GM19452 (cell line): ENCODE data around the gene TTLL5.

Source experiments
- ATAC-seq: cut with Tn5 transposase; IDR thresholded peaks from one replicate; pipeline ENCODE4 v1.9.1; 2021; ENCODE audit not compliant: unreplicated experiment

Gene TTLL5

DNA sequence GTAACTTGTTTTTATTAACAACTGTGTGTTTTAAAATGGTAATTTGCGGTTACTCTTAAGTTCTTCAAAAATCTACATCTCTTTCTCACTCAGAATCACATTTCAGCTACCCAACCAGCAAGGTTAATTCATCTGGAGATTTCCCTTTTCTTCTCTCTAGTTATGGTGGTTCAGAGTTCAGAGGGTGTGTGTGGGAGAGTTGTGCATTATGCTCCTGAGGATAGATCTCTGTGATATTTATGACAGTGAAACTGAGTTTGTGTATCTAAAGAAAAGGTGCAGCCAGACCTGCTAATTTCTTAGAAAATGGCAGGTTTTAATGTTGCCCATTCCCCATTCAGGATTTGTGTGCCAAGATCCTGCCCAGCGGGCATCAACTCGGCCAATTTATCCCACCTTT is 73.8 kb downstream of the TTLL5 start:
- ATAC-seq = no peak

DNA sequence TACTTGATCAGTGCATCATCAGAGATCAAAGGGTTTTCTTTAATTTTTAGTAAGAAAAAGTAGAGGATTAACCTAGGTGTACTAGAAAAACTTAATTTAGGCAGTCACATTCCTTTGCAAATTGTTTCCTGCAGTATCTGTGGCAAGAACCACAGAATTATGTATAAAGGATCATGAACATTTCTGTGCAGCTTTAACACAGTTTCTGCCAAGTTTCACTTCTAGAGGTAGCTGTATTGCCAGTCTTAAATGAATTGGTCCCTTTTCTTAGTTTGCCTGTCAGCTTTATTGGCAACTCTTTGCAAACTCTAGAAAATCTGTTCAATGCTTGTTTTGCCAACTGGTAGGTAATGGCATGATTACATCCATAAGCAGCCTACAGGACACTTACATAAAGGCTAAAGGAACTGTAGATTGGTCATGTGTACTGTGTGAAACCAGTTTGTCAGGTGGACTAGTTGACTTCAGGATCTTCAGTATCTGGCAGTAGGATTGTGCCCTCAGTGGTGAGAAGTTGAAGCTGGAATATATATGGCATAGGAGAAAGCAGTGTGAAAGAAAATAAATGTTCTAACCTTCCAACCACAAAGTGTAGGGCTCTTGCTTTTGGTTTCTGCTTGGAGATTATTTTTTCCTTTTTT is 75.9 kb downstream of the TTLL5 start:
- ATAC-seq = no peak

DNA sequence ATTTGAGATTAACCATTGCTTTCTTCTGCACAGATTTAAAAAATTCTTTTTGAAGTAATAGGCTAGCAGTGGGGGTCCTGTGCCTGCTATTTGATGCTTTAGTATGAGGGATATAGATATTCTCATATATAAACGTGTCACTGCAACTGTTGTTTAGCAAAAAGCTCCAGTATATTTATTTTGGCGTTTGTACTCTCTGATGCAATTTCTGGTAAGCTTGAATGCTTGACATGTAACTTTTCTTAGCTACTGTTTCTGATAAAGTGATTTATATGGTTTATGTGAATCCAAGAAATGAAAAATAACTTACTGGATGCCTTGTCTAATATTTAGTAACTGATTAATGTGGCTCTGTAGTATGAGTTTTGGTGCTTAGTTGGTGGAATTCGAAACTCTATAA is 77.1 kb downstream of the TTLL5 start:
- no peak for ATAC-seq

DNA sequence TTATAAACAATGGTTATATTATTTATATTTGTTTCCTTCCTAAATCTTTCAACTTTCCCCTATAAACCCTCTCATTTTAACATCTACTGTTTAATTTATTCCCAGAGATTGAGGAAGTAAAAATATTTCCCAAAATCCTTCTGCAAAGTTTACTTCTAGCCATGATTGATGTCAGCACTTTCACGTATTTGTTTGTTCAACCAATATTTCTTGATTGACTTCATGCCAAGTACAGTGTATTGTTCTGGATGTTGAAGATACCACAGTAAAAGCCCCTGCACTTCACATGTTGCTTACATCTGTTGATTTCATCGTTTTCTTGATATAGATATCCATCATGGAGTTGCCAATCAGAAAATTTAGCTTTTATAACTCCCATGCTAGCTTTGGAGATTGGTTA is 81.8 kb downstream of the TTLL5 start:
- ATAC-seq = no peak

DNA sequence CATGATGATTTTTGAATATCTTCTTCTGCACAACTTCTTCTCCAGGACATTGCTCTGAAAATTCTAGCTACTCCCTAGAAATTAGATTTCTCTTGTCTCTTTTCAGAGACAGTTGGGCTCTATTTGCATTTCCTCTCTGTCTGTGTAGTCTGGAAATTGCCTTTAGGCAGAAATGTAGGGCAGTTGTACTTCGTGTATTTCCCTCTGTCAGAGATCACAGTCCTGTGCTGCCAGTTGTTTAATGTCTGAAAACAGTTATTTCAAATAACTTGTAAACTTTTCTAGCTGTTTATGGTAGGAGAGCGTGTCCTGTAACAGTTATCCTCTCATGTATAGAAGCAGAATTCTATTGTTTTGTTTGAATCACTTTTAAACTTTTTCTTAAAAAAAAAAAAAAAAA is 86.9 kb downstream of the TTLL5 start:
- no peak for ATAC-seq

DNA sequence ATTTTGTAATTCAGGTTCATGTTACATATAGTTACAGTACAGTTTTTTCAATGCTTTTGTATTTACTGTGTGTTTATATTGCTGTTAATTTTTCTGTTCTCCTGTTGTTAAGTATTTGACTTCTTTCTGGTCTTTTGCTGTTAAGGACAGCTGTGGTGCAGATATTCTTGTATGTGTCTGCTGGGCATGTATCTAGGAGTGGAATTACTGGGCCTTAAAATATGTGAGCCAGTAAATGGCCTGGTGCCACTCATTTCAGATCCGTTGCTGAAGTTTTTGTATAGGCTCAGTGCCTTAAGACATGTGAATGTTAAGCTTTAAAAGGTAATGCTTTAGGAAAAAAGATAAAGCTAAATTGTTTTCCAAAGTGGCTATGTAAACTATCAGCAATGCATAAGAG is 87.3 kb downstream of the TTLL5 start:
- ATAC-seq = no peak

DNA sequence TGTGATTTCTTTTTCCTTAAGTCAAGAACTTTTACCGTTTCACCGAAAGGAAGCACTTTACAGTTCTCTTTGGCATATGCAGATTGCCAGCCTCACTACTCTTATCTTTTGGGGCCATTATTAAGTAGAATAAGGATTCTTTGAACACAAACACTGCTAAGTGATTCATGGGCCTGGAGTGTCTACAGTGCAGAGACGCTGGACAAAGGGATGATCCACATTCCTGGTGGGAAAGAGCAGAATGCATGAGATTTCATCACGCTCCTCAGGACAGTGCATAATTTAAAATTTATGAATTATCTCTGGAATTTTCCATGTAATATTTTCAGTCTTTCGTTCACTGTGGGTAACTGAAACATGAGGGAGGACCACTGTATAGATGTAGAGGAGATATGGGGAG is 90.2 kb downstream of the TTLL5 start:
- ATAC-seq = no peak

DNA sequence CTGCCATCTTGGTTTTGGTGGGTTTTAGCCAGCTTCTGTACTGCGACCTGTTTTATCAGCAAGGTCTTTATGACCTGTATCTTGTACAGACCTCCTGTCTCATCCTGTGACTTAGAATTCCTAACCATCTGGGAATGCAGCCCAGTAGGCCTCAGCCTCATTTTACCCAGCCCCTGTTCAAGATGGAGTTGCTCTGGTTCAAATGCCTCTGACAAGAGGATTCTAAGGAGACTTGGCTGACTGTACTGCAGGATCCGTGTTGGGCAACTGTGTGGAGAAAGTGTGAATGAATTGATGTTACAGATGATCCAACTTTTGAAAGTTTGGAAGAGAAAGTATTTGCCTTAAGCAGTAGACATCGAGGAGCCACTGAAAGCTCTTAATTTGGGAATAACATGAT is 91.0 kb downstream of the TTLL5 start:
- ATAC-seq = no peak

DNA sequence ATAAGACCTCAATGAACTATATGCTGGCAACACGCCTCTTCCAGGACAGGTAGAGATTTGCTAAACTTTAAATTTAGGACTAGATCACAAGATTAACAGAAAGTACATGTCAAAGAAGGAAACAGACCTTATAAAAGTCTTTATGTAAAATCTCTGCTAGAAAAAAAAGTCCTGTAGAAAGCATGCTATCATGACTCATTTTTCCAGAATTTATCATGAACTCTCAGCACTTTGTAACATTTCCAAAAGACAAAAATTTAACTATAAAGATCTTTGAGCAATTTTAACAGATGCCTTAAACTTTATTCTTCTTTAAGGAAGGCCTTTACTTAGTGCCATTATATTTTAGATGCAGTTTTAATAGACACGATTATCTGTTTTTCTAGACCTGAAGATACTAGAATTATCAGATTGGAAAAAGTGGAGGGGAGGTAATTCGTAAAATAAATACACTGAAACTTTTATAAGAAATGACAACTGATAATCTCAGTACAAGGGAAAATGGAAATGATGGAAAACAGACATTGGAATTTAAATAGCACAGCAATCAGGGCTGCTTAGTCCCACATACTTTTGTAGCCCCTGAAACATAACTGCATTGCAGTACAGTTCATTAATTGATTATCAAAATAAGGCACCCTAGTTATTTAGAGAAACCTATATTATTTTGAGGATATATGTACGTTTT is 92.0 kb downstream of the TTLL5 start:
- ATAC-seq = no peak

DNA sequence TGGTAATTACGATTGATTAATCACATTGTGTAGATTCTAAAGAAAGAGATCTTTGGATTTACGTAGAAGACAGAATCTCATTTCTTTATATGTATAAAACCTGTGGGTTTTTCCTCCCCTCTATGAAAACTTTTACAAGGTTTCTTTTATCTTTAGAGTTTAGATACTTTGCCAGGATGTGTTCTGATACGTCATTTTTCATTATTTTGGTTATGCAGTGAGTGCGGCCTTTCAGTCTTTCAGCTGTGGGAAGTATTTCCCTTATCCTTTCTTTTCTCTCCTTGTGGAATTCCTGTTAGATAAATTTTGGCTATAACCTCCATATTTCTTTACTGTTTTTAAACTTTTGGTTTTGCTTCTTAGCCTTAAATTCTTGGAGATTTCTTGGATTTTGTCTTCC is 92.7 kb downstream of the TTLL5 start:
- no peak for ATAC-seq

DNA sequence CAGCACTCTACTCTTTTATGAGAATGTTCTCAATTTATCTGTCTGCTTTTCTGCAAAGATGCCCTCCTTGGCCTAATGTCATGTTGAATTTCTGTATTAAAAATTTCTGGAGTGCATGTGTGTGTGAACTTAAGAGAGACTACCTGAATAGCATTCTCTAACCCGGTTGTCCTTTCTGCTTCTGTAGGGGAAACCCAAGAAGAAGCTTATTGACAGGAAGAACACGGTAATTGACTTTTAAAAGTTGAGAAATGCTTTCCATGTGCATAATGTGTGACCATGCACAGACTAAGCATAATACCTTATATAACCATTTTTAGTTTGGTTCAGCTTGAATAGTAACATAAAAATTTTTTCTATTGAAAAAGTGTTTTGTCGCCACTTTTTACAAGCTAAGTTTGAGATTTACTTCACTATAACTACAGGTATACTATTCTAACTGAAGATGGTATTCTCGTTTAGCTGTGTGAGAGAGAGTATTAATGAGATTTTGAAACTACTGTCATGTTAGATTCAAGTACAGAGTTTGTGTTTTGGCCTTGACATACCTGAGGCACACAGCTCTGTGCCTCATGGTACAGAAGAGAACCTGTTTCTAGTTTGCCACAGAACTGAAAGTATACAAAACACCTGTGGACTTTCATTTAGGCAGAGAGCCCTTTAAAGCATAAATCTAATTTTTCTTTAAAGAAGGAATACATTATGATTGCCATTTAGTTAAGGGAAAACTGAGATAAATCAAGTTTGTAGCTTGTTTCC is 96.8 kb downstream of the TTLL5 start:
- no peak for ATAC-seq

DNA sequence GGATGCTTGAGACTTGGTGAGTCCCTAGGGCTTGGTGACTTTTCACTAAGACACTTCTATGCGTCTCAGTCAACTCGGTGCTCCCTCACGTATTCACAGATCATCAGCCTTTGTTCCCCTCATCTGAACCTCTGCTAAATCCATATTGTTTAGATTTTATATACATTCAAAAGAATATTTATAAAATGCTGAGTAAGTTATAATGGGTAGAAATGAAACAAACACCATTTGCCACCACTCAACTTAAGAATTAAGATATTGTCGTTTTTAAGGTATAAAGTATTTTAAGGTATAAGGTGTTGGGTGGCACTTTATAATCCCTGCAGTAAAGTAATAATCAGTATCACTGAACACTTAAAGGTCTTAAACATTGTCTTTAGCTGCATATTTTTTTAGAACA is 103.0 kb downstream of the TTLL5 start:
- no peak for ATAC-seq

DNA sequence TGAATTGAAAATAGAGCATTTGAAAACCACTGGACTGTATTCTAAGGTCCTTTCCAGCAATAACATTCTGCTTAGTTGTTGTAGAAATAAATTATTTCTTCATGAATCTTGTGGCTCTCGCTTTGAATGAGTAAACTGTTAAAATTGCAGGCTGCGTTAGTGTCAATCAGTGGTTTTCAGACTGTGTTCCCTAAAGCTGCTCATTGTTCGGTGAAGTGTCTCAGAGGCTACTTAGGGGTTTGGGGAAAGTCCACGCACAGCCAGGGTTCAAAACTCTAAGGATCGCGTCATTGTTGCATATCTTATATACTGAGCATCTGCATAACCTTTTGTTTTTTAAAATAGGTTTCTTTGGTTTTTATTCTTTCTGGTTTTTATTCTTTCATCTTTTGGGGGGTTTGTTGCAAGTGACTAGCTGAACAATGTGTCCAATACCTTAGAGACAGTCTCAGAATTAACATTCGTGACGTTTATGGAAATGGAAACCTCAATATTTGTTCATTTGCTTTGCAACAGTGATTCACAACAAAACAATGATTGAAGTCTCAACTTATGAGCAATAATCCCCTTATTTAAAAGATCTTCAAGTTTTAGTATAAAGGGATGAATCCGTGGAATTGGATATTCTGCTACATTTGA is 108.1 kb downstream of the TTLL5 start:
- no peak for ATAC-seq

DNA sequence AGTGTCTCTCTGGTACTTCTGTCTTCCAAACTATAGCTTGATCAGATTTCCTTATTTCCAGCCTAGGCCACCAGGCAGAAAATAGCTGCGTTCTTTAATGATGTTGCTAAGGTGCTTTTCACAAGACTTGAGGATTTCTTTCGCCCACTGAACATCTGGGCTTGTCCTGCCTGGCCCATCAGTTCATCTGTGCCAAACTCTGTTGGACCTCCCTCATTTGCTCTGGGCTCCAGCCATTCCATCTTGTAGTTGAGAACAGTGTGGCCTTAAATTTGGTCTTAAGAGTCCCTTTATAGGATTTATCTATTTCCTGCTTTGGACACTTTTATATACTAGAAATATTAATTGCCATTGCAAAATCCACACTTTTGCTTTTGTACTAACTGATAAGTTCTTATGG is 109.6 kb downstream of the TTLL5 start:
- no peak for ATAC-seq

DNA sequence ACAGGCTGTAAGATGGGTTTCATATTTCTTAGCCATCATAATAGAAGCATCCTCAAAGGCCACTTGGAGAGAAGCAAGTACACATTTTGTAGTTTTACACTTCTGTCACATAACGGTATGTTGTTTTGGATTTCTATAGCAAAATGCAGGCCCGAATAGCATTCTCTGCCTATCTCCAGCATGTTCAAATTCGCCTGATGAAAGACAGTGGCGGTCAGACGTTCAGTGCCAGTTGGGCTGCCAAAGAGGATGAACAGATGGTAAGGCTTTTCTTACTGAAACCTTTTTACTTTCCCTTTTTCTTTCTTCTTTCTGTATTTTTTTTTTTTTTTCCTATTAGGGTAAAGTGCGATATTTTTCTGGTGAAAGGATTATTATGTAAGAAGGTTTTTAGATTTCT is 110.5 kb downstream of the TTLL5 start:
- ATAC-seq = no peak

DNA sequence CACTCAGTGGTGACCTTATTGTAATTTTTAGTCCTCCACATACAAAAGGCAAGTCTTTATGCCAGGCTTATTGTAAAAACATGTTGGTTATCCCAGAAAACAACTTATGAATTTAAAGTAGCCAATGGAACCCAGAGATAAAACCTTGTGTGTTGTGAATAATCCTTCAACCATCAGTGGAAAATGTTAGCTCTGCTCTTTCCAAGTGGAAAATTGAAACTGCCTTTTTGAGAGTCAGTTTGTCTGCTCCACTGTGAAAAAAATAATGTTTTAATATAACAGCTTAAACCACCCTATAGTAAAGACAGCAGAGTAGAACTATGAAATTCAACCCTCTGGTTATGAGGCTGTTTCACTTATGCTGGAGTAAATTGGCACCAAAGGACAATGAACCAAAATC is 112.0 kb downstream of the TTLL5 start:
- no peak for ATAC-seq

DNA sequence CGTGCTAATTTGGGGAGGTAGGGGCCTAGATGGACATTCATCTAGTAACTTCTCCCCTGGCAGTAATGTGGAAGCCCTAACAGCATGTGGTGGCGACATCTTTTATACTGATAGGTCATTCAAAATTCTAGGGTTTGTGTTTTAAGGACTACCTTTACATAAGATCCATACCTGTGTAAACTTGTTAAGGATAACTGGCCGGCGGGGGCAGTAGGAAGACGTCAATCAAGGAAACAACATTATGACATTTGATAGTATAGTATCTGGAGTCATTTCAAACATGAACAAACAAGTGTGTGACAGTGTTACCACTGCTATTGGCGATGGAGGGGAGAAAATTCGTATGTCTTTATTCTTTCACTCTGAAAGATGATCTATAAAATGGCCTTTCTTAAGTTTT is 120.0 kb downstream of the TTLL5 start:
- ATAC-seq = no peak

DNA sequence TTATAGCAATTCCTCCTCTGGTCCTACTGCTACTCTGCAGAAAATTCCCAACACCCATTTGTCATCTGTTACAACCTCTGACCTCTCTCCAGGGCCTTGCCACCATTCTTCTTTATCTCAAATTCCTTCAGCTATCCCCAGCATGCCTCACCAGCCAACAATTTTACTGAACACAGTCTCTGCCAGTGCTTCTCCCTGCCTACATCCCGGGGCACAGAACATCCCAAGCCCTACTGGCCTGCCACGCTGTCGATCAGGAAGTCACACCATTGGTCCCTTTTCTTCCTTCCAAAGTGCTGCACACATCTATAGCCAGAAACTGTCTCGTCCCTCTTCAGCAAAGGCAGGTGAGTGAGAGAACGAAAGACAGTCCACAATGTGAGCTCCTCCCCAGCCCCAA is 122.1 kb downstream of the TTLL5 start:
- no peak for ATAC-seq

DNA sequence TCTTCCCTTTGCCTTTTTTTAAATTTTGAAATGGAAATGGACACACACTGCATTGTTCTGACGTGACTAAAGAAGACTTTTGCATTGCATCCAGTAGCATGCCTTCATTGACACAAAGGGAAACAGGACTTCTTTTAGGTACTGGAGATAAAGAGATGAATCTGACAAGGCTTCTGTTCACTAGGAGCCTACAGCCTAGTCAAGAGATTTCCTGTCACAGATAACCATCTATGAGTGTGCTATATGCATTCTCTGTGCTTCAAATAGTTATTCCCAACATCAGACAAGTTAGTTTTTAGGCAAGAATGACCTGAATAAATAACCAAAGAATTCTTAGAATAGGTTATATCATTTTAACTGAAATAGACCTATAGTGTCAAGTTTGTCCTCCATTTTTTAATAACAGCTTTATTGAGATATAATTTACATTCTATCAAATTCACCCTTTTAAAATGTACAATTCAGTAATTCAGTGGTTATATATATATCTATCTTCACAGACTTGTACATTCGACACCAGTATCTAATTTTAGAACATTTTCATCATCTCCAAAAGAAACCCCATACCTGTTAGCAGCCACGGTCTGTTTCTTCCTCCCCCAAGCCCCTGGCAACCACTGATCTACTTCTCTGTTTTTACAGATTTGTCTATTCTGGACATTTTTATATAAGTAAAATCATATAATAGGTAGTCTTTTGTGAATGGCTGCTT is 122.7 kb downstream of the TTLL5 start:
- ATAC-seq = no peak

DNA sequence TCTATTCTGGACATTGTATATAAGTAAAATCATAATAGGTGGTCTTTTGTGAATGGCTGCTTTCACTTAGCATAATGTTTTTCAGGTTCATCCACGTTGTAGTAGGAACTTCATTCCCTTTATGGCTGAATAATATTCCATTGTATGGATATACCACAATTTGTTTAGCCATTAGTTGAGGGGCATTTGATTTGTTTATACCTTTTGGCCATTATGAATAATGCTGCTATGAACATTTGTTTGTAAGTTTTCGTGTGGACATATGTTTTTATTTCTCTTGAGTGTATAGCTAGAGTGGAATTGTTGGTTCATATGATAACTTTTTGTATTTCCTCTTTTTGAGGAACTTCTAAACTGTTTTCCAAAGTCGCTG is 123.3 kb downstream of the TTLL5 start:
- no peak for ATAC-seq

DNA sequence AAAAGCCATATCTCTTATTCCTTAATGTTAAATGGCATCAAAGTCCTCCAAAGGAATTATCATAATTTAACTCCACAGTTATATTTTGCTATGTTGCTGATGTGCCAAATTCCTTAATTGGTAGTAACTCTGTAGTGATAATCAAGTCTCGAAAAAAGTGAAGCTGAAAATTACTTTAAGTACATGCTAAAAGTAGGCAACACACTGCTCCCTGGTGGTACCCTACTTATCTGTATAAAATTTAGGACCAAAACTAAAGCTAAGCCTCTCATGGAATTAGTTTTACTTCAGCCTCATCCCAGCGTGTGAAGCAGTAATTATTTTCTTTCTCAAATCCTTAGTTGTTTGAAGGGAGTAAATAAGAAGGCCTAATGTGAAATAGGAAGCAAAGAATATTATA is 132.8 kb downstream of the TTLL5 start:
- ATAC-seq = no peak
